OCI-LY1 (cell line): ENCODE measurements around the gene SULF2.

Experiments used
- H2AFZ ChIP-seq: fragments of 200-600 bp; sonication (generic), shearing (Covaris generic); 2 replicates; pipeline ENCODE4 v1.6.0; 2014; ENCODE audit warnings: antibody characterized with exemption, mild to moderate bottlenecking, low read length
- H3F3A ChIP-seq: fragments of 200-600 bp; sonication (generic), shearing (Covaris generic); 2 replicates; pipeline ENCODE4 v1.6.0; 2014; ENCODE audit warnings: mild to moderate bottlenecking, antibody characterized with exemption, low read length, moderate library complexity; ENCODE audit not compliant: insufficient read depth
- H3K27ac ChIP-seq: fragments of 200-600 bp; sonication (generic); 2 replicates; pipeline ENCODE4 v1.5.1; 2014; ENCODE audit warnings: low read length, mixed run types, mild to moderate bottlenecking, low read depth; ENCODE audit not compliant: poor library complexity, severe bottlenecking
- H3K27me3 ChIP-seq: fragments of 200-600 bp; sonication (generic); 2 replicates; pipeline ENCODE4 v1.6.0; 2014; ENCODE audit warnings: antibody characterized with exemption, mild to moderate bottlenecking, low read length, moderate library complexity; ENCODE audit not compliant: insufficient read depth
- H3K36me3 ChIP-seq: fragments of 200-600 bp; sonication (generic); 2 replicates; pipeline ENCODE4 v1.6.1; 2014; ENCODE audit warnings: mild to moderate bottlenecking, antibody characterized with exemption, low read length, moderate library complexity, mixed read lengths; ENCODE audit not compliant: insufficient read depth
- H3K4me1 ChIP-seq: fragments of 200-600 bp; sonication (generic); 2 replicates; pipeline ENCODE4 v1.5.1; 2014; ENCODE audit warnings: mild to moderate bottlenecking, low read length, moderate library complexity; ENCODE audit not compliant: insufficient read depth, severe bottlenecking
- H3K4me2 ChIP-seq: fragments of 200-600 bp; sonication (generic), shearing (Covaris generic); 2 replicates; pipeline ENCODE4 v1.6.1; 2014; ENCODE audit warnings: low read length
- H3K4me3 ChIP-seq: fragments of 200-600 bp; sonication (generic); 2 replicates; pipeline ENCODE4 v1.5.1; 2014; ENCODE audit warnings: low read length, low read depth, mild to moderate bottlenecking, mixed read lengths; ENCODE audit not compliant: poor library complexity, severe bottlenecking
- H3K79me2 ChIP-seq: fragments of 200-600 bp; shearing (Covaris generic); 2 replicates; pipeline ENCODE4 v1.6.1; 2016; ENCODE audit warnings: mixed run types, low read length, mixed read lengths; ENCODE audit not compliant: insufficient read depth
- H3K9ac ChIP-seq: fragments of 200-600 bp; sonication (generic), shearing (Covaris generic); 2 replicates; pipeline ENCODE4 v1.6.1; 2014; ENCODE audit warnings: mild to moderate bottlenecking, low read length, mixed read lengths
- H3K9me2 ChIP-seq: fragments of 200-600 bp; sonication (generic), shearing (Covaris generic); 2 replicates; pipeline ENCODE4 v1.6.1; 2014; ENCODE audit warnings: low read depth, mild to moderate bottlenecking, low read length, mixed read lengths
- H3K9me3 ChIP-seq: fragments of 200-600 bp; shearing (Covaris generic); 2 replicates; pipeline ENCODE4 v1.6.1; 2014; ENCODE audit warnings: low read length, mixed read lengths
- H4K20me1 ChIP-seq: fragments of 200-600 bp; sonication (generic), shearing (Covaris generic); 2 replicates; pipeline ENCODE4 v1.6.0; 2016; ENCODE audit warnings: mild to moderate bottlenecking, low read length; ENCODE audit not compliant: insufficient read depth
- CTCF ChIP-seq: fragments of 200-600 bp; sonication (generic), shearing (Covaris generic); IDR thresholded peaks from 2 replicates; pipeline ENCODE4 v1.5.1; 2017; ENCODE audit warnings: mild to moderate bottlenecking, antibody characterized with exemption, low read length, moderate library complexity, mixed read lengths
- EZH2 ChIP-seq: fragments of 200-600 bp; sonication (generic), shearing (Covaris generic); IDR thresholded peaks from 2 replicates; pipeline ENCODE4 v1.8.0; 2017; ENCODE audit warnings: borderline replicate concordance, mixed run types, mild to moderate bottlenecking, antibody characterized with exemption, low read length, moderate library complexity, mixed read lengths

The SULF2 gene

DNA sequence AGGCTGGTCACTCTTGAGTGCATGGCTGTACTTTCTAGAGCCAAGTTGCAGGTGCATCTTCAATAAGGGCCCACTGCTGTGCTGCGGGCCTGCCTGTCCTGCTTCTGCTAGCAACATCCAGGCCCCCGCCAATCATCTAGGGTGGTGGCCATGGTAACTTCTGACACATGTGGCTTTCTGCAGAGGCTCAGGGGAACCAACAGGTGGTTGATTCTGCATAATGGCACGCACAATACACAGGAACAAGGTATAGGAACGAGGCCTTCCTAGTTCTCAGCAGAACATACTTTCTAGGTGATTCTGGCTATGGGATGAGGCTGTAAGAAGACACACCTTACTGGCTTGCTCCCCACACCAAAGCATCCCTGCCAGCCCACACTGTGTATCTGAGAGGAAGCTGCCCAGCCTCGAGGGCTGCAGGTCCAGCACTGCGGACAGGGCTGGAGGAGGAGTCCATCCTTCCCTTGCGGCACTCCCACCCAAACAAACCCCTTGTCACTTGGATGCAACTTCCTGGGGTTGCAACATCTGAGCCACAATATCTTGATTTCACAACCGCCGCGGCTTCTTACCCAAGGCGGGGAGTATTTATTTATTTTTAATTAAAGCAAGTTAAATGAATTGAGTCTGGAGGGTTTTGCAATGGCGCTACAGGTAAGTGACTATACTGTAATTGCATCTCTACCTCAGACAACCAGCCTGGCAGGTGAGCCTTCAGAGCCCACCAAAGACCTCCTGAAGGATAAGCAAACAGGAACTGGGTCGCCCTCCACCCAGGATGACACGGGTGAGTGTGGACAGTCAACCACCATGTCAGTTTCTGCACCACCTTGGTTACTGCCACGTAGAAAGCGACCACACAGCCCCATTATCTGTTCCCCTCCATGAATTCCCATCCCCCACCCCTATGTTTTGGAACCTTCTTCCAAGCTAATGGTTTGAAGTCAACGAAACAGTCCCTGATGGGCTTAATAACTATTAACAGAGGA is 49.6 kb downstream of the SULF2 start:
- Histone ChIP-seq H3F3A (no peaks in the 10 kb centered on the region), H2AFZ (no peak overlapping the region), H3K36me3 (no peaks in the 10 kb centered on the region), H3K4me3 (no peak overlapping the region), H3K4me1 (no peaks in the 10 kb centered on the region), H3K9me3 (no peaks in the 10 kb centered on the region), H3K9ac (no peak overlapping the region), H3K79me2 (no peaks in the 10 kb centered on the region), H3K4me2 (no peak overlapping the region), H3K27me3 (no peaks in the 10 kb centered on the region), H3K27ac (no peak overlapping the region), H4K20me1 (no peaks in the 10 kb centered on the region), H3K9me2 (no peaks in the 10 kb centered on the region)
- TF ChIP-seq CTCF (no peak), EZH2 (no peak)

DNA sequence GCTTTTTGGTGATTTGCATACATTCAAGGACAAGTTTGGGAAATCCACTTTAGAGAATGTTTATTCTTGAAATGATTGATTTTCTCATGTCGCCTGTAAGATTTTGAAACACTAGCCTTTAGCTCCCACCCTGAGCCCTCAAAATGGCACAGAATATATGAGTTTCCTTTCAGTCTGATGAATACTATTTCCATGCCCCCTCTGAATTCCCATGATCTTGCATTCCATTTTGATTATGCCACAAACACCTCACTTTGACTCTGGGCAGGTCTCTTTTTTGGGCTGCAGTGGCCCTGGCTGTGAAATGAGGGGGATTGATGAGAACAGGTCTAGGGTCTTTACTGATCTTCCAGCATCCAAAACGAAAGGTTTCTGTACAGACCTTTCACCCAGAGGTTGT is 50.4 kb downstream of the SULF2 start:
- no peak overlapping the region for H3K27ac ChIP-seq
- no peaks in the 10 kb centered on the region for H4K20me1 ChIP-seq
- H3K4me2 ChIP-seq: no peak overlapping the region
- H3K9me3 ChIP-seq: no peaks in the 10 kb centered on the region
- no peak overlapping the region for H3K4me3 ChIP-seq
- no peaks in the 10 kb centered on the region for H3K79me2 ChIP-seq
- no peak overlapping the region for H2AFZ ChIP-seq
- H3K9me2 ChIP-seq: no peaks in the 10 kb centered on the region
- H3K36me3 ChIP-seq: no peaks in the 10 kb centered on the region
- H3F3A ChIP-seq: no peaks in the 10 kb centered on the region
- no peak for TF ChIP-seq CTCF
- TF ChIP-seq EZH2: no peak
- H3K27me3 ChIP-seq: no peaks in the 10 kb centered on the region
- no peaks in the 10 kb centered on the region for H3K4me1 ChIP-seq
- no peak overlapping the region for H3K9ac ChIP-seq

- Histone ChIP-seq H2AFZ (no peak overlapping the region), H4K20me1 (no peaks in the 10 kb centered on the region), H3K36me3 (no peaks in the 10 kb centered on the region), H3K9me2 (no peaks in the 10 kb centered on the region), H3K27ac (no peak overlapping the region), H3K27me3 (no peaks in the 10 kb centered on the region), H3K9ac (no peak overlapping the region), H3K4me2 (no peak overlapping the region), H3K79me2 (no peaks in the 10 kb centered on the region), H3K9me3 (no peaks in the 10 kb centered on the region), H3F3A (no peaks in the 10 kb centered on the region), H3K4me1 (no peaks in the 10 kb centered on the region), H3K4me3 (no peak overlapping the region)
- TF ChIP-seq EZH2: no peak
- no peak for TF ChIP-seq CTCF
Measured at GRCh38 chr20:47733892-47734291, 51.4 kb downstream of the SULF2 start.
